Right hindlimb (tissue), 1 donor: Measurements from ENCODE around the gene PGPEP1.
"Not testable (repeated sequence)": the region's sequence is repeated elsewhere in the genome, so short reads cannot be mapped to it uniquely, and the experiment has no call there.

Experiments
- DNase-seq: peaks from one replicate; pipeline ENCODE4 v3.0.0-alpha.2; 2018

PGPEP1 gene

DNA sequence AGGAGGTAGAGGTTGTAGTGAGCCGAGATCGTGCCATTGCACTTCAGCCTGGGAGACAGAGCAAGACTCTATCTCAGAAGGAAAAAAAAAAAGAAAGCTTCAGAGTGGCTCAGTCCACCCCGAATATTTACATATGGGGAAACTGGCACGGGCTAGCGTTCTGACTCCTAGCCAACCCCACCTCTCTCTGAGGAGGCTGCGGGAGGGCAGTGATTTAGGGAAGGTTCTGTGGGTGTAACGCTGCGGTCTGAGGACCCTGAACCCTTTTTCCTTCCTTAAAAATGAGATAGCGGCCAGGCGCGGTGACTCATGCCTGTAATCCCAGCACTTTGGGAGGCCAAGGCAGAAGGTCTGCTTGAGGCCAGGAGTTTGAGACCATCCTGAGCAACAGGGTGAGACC, 52.0 kb downstream of the PGPEP1 start:
- no peak for DNase-seq

DNA sequence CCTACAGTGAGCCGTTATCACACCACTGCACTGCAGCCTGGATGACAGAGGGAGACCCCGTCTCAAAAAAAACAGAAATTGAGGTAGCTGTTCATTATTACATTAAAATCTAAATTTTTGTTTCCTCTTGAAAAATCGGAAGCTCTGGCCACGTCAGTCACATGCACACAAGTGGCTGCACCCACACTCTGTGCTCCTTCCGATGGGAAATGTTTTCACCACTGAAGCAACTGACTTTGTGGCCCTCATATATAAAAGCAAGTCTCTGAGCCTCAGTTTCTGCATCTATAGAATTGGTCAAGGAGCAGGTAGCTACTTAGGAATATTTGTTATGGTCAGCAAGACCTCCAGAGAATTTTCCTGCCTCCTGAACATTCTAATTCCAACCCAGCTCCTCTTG, 52.5 kb downstream of the PGPEP1 start:
- DNase-seq = no peak

DNA sequence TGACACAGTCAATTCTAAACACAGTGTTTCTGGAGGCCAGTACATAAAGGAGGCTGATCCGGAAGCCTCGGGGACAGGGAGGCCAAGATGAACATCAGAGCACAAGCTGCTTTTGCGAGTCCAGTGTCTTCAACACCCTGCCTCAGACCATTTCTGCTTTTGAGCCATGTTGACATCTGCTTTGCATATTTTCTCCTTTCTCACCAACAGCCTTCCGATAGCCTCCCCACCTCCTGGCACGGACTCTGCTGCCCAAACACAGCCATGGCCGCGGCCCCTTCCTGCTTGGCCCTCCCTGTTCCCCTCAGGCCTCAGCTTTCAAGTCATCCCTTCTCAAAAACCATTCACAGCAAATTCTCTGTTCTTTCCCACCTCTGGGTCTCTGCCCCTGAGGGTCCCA, 53.4 kb downstream of the PGPEP1 start:
- DNase-seq = no peak

DNA sequence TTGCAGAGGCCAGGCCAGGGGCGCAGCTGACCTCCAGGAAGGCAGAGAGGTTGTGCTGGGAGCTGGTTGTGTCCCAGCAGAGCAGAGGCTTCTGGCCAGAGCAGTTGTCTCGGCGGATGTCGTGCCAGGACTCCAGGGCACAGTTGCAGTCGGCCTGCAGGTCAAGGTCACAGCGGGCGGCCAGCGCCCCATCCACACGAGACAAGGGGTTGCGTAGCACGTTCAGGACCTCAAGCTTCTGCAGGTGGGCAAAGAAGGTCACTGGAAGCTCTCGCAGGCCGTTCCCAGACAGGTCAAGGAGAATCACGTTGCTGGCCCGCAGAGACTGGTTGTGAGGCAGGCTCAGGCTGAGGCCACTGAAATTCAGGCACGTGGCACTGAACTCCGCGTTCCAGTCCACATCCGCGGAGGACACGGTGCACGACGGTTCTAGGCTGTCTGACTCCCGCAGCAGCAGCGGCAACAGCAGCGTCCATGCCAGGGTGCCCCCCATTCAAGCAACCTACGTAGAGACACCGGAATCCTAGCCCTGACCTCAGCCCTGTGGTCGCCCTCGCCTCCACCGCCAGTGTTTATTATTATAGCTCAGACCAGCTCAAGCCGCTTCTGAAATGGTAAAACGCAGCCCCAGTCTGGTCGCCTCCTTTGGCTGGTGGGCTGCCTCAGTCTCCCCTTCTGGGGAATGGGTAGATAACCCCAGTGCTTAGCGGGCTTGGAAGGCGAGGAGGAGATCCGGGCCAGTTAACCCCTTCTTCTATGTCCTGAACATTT, 56.3 kb downstream of the PGPEP1 start:
- DNase-seq = no peak

DNA sequence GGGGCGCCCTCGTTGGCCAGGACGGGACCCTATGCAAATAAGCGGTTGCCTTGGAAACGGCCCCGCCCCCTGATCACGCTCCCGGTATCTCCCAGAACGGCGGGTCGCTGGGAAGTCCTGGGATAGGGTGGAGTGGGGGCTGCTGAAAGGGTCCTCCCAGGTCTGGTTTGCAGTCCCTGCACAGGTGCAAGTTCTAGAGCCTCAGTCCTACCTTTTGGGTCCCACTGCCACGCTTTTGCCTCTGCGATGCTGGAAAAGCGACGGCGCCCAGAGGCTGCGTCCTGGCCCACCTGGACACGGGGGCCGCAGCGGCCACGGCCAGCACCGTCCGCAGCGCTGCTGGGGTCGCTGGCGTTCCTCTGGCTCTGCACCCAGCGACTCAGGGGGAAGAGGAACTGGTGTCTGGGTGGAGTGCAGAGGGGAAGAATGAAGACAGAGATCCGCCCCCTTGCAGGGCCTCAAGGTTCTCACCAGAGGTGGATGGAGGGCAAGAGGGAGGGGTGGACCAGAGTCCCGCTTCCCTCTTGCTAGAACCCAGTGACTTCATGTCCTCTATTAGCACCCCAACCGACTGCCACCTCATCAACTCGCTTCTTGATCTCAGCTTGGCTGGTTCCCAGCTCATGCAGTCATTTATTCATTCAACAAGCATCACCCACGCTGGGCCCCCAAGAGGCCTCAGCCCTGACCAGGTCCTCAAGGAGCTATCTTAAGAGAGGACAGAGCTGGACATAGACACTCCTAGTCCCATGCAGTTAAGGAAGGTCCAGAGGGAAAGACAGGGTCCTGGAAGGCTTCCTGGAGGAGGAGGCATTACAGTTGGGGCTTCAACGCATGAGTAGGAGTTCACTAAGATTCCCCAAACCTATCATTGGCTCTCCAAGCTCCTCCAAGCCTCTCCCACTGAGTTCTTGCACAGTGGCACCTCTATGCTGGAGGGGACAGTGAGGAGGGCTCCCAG, 57.1 kb downstream of the PGPEP1 start, which contains the start of gene LRRC25:
TSS of gene LRRC25 (minus strand) at position 381 of the 961 bp plus-strand sequence. CDS start 659 bp downstream, outside the sequence.
- peak; percentile 38 for DNase-seq

DNA sequence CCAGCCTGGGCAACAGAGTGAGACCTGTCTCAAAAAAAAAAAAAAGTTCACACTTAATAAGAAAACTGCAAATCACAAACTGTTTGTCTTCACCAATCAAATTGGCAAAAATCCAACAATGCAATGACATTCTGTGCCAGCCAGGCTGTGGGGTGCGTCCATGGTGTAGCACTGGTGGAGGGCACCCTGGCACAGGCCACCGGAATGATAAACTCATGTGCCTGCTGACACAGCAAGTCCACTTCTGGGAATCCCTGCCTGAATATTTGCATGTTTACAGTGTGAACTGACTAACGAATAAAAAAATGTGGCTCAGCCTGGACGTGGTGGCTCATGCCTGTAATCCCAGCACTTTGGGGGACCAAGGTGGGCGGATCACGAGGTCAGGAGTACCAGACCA, 58.6 kb downstream of the PGPEP1 start:
- DNase-seq = no peak

DNA sequence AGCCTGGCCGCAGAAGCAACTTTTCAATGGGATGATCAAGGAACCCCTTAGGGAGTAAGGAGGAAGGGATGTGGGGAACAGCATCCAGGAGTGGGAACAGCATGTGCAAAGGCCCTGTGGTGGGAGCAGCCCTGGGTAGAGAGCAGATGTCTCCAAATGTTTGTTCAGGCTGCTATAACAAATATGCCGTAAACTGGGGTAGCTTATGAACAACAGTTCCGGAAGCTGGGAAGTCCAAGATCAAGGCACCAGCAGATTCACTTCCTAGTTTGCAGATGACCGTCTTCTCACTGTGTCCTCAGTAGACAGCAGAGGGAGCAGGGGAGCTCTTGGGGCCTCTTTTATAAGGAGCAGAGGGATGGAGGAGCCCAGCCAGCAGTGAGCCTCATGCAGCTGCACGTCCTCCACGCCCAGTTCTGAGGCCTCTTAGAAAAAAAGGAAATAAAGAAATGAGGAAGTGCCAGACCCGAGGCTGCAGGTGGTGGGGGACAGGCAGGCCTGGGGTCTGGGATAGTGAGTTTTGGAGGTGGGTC, 61.2 kb downstream of the PGPEP1 start:
- DNase-seq = peak; percentile 84

DNA sequence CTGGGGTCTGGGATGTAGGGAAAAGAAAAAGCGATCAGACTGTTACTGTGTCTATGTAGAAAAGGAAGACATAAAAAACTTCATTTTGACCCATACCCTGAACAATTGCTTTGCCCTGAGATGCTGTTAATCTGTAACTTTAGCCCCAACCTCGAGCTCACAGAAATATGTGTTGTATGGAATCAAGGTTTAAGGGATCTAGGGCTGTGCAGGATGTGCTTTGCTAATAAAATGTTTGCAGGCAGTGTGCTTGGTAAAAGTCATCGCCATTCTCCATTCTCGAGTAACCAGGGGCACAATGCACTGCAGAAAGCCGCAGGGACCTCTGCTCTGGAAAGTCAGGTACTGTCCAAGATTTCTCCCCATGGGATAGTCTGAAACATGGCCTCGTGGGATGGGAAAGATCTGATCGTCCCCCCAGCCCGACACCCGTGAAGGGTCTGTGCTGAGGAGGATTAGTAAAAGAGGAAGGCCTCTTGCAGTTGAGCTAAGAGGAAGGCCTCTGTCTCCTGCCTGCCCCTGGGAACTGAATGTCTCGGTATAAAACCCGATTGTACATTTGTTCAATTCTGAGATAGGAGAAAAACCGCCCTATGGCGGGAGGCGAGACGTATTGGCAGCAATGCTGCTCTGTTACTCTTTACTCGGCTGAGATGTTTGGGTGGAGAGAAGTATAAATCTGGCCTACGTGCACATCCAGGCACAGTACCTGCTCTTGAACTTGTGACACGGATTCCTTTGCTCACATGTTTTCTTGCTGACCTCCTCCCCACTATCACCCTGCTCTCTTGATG, 62.3 kb downstream of the PGPEP1 start:
- not testable (repeated sequence) for DNase-seq

DNA sequence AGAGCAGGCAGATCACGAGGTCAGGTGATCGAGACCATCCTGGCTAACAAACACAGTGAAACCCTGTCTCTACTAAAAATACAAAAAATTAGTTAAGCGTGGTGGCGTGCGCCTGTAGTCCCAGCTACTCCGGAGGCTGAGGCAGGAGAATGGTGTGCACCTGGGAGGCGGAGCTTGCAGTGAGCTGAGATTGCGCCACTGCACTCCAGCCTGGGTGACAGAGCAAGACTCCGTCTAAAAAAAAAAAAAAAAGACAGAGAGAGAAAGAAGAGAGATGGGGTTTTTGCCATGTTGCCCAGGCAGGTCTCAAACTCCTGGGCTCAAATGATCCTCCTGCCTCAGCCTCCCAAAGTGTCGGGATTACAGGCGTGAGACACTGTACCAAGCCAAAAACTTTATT, 65.4 kb downstream of the PGPEP1 start:
- DNase-seq = not testable (repeated sequence)

DNA sequence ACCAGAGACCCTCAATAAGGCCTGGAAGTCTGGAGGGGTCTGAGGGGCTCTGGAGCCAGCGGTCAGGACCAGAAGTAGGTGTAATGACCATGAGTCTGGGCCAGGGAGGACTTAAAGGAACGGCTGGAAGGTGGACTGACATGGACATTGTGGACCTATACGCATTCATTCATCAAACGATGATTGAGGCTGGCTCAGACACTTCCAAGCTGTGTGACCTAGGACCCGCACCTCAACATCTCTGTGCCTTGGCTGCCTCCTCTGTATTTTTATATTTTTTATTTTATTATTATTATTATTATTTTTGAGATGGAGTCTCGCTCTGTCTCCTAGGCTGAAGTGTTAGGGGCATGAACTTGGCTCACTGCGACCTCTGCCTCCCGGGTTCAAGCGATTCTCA, 66.4 kb downstream of the PGPEP1 start:
- no peak for DNase-seq

DNA sequence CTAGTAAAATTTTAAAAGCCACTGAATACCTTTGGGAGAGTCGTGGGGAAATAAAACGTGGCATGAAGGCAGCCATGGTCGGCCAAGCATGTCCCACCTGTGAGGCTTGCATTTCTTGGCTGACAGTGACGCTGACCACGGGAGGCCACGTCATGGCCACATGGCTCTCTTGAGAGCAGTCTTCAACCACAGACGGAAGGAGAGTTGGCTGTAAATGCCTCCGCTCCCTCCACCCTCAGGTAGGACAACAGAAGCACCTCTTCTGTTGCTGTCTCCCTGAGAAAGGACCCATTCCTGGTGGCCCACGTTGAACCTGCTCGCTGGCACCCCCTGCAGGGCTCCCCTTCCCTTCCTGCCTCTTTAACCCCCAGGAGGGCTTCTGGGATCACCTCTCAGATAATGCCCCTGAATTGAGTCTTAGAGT, 67.7 kb downstream of the PGPEP1 start:
- peak; percentile 21 for DNase-seq

DNA sequence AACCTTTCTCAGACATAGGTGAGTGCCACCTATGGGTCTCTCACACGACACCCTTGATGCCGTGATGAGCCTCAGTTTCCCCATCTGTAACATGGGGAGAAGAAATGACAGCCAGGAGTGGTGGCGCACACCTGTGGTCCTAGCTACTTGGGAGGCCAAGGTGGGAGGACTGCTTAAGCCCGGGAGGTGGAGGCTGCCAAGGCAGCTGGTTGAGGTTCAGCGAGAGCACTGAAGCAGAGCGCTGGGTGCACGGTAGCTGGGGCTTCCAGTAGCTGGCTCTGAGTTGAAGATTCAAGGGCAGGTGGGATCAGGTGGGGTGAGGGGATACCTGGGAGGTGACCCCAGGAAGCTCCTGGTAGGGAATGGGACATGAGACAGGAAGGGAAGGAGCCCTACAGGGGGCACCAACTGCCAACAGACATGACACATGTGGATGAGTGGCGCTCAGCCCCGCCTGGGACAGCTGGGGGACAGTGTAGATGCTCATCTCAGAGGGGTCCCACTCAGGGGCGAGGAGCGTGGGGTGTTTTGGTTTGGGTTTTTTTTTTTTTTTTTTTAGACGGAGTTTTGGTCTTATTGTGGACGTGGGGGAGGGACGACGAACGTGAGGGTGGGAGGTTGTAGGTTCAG, 72.3 kb downstream of the PGPEP1 start:
- peak; percentile 20 for DNase-seq

DNA sequence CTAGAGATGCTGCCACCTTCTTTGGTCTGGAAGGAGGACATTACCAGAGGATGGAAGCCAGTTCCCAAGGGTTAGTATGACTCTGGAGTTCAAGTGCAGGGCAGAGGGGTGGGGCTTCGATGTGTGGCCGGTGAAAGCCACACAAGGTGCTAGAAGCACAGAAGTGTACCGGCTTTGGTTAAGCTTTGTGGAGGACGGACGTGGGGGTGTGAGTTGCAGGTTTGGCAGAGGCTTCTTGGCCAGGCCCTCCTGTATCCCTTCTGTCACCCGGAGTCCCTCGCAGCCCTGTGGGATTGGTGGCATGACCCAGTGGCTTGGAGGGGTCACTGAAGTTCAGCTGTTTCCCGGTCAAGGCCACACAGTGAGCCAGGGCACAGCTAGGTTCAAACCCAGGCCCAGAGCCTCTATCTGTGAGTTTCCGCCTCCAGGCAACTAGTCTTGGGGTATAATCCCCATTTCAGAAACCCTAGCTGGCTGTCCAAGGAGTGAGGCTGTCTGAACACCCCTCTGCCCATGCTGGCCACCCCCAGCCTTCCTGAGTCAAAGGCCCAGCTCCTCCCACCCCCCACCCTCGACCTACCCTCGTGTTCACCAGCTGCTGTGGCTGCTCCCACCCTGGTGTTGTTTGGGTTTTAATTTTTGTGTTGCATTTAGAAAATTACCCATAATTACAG, 74.2 kb downstream of the PGPEP1 start:
- DNase-seq = peak; percentile 71

DNA sequence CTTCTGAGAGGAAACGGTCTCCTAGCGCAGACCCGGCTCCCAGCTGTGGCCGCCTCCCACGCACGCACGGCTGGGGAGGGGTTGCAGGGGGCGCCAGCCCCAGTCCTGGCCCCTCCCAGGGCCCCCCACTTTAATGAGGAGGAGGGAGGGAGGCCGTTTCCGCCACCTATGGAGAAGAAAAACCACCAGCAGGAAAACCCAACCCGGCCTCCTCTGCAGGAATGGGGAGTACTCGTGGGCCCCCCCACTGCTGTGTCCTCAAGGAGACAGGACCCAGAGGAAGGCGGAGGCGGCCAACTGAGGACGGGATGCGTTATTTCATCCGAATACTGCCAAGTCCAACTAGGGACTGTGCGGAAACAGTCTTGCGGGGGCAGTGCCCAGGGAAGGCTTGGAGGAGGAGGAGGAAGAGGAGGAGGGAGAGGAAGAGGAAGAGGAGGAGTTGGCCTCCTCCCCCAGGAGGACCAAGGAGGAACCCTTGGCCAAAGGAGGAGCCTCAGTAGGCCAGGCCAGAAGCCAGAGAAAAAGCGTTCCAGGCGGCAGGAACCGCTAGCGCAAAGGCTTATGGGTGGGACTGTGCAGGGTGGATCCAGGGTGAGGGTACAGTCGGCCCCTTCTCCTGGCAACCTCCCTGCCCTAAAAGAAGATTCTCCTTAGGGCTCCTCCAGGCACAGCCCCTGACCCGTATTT, 74.9 kb downstream of the PGPEP1 start:
- peak; percentile 92 for DNase-seq

DNA sequence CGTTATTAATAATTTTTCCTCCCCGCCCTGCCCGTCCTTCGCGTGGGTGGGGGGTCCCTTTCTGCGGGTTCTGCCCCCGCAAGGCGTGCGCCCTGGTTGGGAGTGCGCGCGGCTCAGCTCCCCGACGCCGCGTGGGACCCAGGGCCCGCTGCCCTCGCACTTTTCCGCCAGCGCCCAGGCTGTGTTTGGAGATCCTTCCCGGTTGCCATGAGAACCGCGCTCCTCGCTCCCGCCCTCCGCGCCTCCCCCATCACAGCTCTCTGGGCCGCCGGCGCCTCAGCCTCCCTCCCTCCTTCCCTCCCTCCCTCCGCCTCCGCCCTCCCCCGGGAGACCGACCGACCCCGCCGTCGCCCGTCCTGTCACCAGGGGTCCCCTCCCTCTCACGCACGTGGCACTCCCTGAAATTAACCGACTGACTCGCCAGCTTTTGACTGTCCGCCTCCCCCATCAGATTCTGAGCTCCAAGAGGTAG, 76.4 kb downstream of the PGPEP1 start:
- peak; percentile 96 for DNase-seq

DNA sequence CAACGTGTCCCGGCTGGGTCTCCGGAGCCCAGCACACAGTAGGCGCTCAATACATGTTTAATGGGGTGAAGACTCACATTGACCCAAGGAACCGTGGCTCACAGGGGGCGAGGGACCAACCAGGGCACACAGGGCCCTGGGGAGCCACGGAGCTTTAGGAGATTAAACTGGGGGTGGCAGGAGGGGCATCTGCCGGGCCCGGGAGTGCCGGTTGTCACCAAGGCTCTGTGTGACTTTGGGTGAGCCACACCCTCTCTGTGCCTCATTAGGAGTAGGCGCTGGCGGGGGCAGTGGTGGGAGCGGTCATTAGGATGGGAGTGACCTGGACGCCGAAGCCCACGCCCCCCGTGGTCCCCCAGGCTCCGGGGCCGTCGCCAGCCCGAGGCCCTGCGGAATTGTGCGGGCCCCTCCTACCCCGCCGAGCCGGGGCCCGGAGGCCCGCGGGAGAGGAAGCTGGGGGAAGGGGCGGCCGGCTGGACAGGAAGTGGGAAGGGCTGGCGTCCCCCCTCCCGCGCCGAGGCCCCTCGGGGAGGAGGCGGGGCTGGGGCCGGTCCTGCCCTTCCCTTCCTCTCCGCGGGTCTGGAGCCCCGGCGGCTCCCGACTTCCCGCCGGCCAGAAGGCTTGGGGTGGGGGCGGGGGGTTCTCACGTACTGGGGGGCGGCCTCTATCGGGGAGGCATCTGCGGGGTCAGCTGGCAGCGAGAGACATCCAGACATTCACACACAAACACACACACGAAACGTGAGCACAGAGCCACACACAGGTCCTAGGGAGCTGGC, 77.0 kb downstream of the PGPEP1 start:
- DNase-seq = peak; percentile 95

DNA sequence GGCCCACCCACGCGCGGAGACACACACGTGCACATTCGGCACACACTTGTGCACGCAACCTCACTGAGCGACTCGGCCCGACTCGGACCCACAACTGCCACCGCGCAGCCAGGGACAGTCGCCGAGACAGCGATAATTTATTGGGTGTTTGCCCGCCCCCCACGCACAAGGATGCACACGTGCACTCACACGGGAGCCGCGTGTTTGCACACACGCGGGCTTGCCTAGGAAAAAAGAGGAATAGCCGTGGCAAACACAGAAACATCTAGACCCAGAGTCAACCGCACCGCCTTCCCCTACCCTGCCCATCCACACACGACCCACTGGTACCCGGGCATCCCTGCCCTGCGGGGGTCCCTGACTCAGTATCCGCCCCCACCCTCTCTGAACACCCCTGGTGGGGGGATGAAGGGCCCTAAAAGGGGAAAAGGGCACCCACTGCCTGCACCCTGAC, 77.7 kb downstream of the PGPEP1 start:
- DNase-seq = no peak

DNA sequence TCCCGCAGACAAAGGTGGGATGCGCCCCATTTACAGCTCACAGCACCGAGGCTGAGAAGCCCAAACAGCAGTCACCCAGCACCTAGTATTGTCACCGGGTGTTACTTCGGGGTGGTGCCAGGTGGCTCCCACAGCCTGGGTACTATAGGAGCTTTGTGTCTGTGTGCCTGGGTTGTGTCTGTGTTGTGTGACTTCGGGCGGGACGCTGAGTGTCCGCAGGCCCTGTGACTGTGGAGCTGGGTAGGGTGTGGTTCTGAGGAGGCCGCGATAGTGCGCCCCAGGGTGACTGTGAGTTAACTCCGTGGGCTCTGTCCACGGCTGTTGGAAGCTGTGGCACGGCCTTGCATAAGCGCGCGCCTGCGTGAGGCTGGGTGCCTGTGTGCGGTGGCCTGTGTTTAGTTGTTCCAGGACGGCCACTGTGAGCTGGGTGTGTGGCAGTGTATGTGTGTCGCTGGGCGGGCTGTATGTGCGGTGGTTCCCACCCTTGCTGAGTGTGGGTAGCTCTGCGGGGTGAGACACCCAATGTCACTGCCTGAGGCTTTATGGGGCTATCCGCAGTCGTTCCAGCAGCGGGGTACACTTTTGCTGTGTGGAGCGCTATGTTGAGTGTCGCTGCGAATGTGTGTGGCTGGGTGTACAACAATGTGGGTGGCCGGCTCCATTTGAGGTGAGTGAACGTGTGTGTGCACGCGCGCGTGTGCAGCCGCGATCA, 78.2 kb downstream of the PGPEP1 start:
- DNase-seq = peak; percentile 59

DNA sequence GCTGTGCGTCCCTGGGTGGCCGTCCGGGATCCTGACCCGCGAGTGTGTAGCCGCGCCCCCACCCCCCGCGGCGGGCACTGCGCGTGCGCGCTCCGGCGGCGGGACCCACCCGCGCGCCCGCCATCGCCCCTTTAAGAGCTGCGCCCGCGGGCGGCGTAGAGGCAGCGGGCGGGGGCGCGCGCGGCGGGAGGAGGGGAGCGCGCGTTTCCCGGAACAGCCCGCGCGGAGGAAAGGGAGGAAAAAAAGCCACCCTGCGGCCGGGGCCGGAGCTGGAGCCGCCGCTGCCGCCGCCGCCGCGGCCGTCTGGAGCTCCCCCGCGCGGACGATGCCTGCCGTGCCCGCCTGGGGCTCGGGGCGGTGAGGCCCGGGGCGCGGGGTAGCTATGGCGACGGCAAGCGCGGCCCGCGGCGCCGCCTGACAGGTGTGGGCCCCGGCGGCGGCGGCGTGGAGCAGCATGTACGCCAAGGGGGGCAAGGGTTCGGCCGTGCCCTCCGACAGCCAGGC, 78.8 kb downstream of the PGPEP1 start, which contains the start of gene SSBP4:
TSS of gene SSBP4 (plus strand) at position 204 of the 504 bp plus-strand sequence. CDS start at position 455, 251 bp downstream.
- peak; percentile 88 for DNase-seq
